Mammary epithelial cell (primary cell): Measurements from ENCODE around the gene BMERB1.

Source experiments
- CTCF ChIP-seq, 2 donors: IDR thresholded peaks in 1 of 2; conservative IDR thresholded peaks in 1 of 2; 2 replicates each; pipeline ENCODE4 v1.5.1; 2011 to 2012; ENCODE audit warnings: inconsistent platforms in 2 of 2, low read length in 2 of 2, mild to moderate bottlenecking in 2 of 2, control low read depth in 1 of 2, low read depth in 1 of 2; ENCODE audit not compliant: insufficient read depth in 1 of 2; ENCODE audit errors: extremely low read depth in 1 of 2
- EZH2 ChIP-seq: IDR thresholded peaks from 2 replicates; pipeline ENCODE4 v1.6.1; 2012; ENCODE audit warnings: low read length, inconsistent platforms, borderline replicate concordance

- TF ChIP-seq CTCF (conservative IDR thresholded peaks at IDR 0.05 in 1 of 2, IDR thresholded peaks at IDR 0.05 in 1 of 2; ENCODE audit: extremely low read depth in 1 of 2, insufficient read depth in 1 of 2, low read depth in 1 of 2, low read length in 2 of 2) (no peak), EZH2 (no peak)
Measured at GRCh38 chr16:15599303-15600070, 165.1 kb downstream of the BMERB1 start.
